HL-60 (cell line): ENCODE data around the gene TCEA2.

Experiments
- DNase-seq, 2 experiments: peaks; one replicate each; pipeline ENCODE4 v3.0.0-alpha.2; 2010 to 2020; ENCODE audit warnings: low read depth in 1 of 2, low spot score in 1 of 2
- H3K27ac ChIP-seq: fragments of 250-450 bp; sonication (Bioruptor Pico); replicated peaks from 2 replicates; pipeline ENCODE4 v1.5.1; 2020; ENCODE audit warnings: mild to moderate bottlenecking, moderate library complexity
- H3K27me3 ChIP-seq: fragments of 250-450 bp; sonication (Bioruptor Pico); 2 replicates; pipeline ENCODE4 v1.5.1; 2021; ENCODE audit warnings: mild to moderate bottlenecking, moderate library complexity; ENCODE audit not compliant: insufficient read depth, poor library complexity, severe bottlenecking
- H3K4me3 ChIP-seq: replicated peaks from 2 replicates; pipeline ENCODE4 v1.5.1; 2011; ENCODE audit warnings: mild to moderate bottlenecking, control low read depth, low read length; ENCODE audit not compliant: insufficient read depth
- CTCF ChIP-seq: IDR thresholded peaks from one replicate; pipeline ENCODE4 v1.5.1; 2011; ENCODE audit warnings: low read length, control low read depth, inconsistent platforms; ENCODE audit not compliant: insufficient read depth
- GABPA ChIP-seq: IDR thresholded peaks from 2 replicates; pipeline ENCODE4 v1.6.1; 2012; ENCODE audit warnings: low read depth
- POLR2AphosphoS5 ChIP-seq: IDR thresholded peaks from 2 replicates; pipeline ENCODE4 v1.6.1; 2012; ENCODE audit warnings: low read depth
- REST ChIP-seq: IDR thresholded peaks from 2 replicates; pipeline ENCODE4 v1.6.1; 2012; ENCODE audit warnings: low read depth; ENCODE audit not compliant: insufficient replicate concordance
- SPI1 ChIP-seq: IDR thresholded peaks from 2 replicates; pipeline ENCODE4 v1.6.1; 2012; ENCODE audit warnings: low read depth, mild to moderate bottlenecking, borderline replicate concordance

TCEA2 gene

GRCh38 chr20:64035066-64035932 lies 27.7 kb upstream of the TCEA2 start:
- Histone ChIP-seq H3K27me3 (peaks cover 6% of the 10 kb centered on the region), H3K4me3 (no peak overlapping the region), H3K27ac (no peak overlapping the region)
- no peak for DNase-seq
- TF ChIP-seq POLR2AphosphoS5 (no peak), GABPA (no peak), SPI1 (no peak), CTCF (no peak), REST (no peak)

GRCh38 chr20:64035933-64036345 lies 27.1 kb upstream of the TCEA2 start, which contains the start of gene C20orf204:
Gene C20orf204, plus strand, starts transcription at chr20:64036182. Its CDS starts 142 bp downstream, at chr20:64036324.
- no peak within 1 kb of the TSS for H3K27ac ChIP-seq
- TF ChIP-seq SPI1: no peak
- TF ChIP-seq POLR2AphosphoS5: no peak
- no peak for TF ChIP-seq REST
- peaks cover 6% of the 10 kb centered on the region for H3K27me3 ChIP-seq

GRCh38 chr20:64036346-64037198 lies 26.4 kb upstream of the TCEA2 start:
- Histone ChIP-seq H3K27ac (no peak overlapping the region), H3K4me3 (no peak overlapping the region), H3K27me3 (peaks cover 6% of the 10 kb centered on the region)
- no peak for TF ChIP-seq REST
- no peak for TF ChIP-seq SPI1
- TF ChIP-seq GABPA: no peak
- TF ChIP-seq POLR2AphosphoS5: no peak
- TF ChIP-seq CTCF: no peak
- no peak for DNase-seq

More at GRCh38 chr20:64035933-64036345, 27.1 kb upstream of the TCEA2 start, which contains the start of gene C20orf204:
- H3K4me3 ChIP-seq: no peak within 1 kb of the TSS
- no peak for DNase-seq
